Smooth muscle cell (in vitro differentiated cells): Measurements from ENCODE around the gene AP2B1. TPM values are rescaled to one million over a fixed set of nuclear protein-coding genes. Genes with fewer than 3 reads are reported as not detected.

Experiments used
- DNase-seq: peaks from one replicate; lab custom pipeline; 2025; ENCODE audit not compliant: unreplicated experiment; lab: John Stamatoyannopoulos, UW
- H2AFZ ChIP-seq: fragments of 200-600 bp; sonication (generic); 2 replicates; pipeline ENCODE4 v1.6.0; 2016; ENCODE audit warnings: antibody characterized with exemption, low read depth, mild to moderate bottlenecking
- H3F3A ChIP-seq: fragments of 200-600 bp; sonication (generic); 2 replicates; pipeline ENCODE4 v1.6.0; 2017; ENCODE audit warnings: antibody characterized with exemption, low read depth
- H3K27ac ChIP-seq: fragments of 200-600 bp; sonication (generic); 2 replicates; pipeline ENCODE4 v1.5.1; 2016; ENCODE audit warnings: low read depth, mild to moderate bottlenecking
- H3K27me3 ChIP-seq: fragments of 200-600 bp; sonication (generic); 2 replicates; pipeline ENCODE4 v1.6.1; 2016; ENCODE audit warnings: low read depth, mild to moderate bottlenecking
- H3K36me3 ChIP-seq: fragments of 200-600 bp; sonication (generic); 2 replicates; pipeline ENCODE4 v1.5.1; 2016; ENCODE audit warnings: low read depth
- H3K4me1 ChIP-seq: fragments of 200-600 bp; sonication (generic); 2 replicates; pipeline ENCODE4 v1.5.1; 2016; ENCODE audit warnings: low read depth
- H3K4me2 ChIP-seq: fragments of 200-600 bp; sonication (generic); 2 replicates; pipeline ENCODE4 v1.6.0; 2016; ENCODE audit warnings: mild to moderate bottlenecking
- H3K4me3 ChIP-seq: fragments of 200-600 bp; sonication (generic); 2 replicates; pipeline ENCODE4 v1.5.1; 2016; ENCODE audit warnings: mild to moderate bottlenecking
- H3K79me2 ChIP-seq: fragments of 200-600 bp; sonication (generic); 2 replicates; pipeline ENCODE4 v1.6.0; 2016; ENCODE audit warnings: low read depth, mild to moderate bottlenecking
- H3K9ac ChIP-seq: fragments of 200-600 bp; sonication (generic); 2 replicates; pipeline ENCODE4 v1.6.0; 2016; ENCODE audit warnings: low read depth
- H3K9me3 ChIP-seq: fragments of 200-600 bp; sonication (generic); replicated peaks from 2 replicates; pipeline ENCODE4 v1.5.1; 2016; ENCODE audit warnings: low read depth
- H4K20me1 ChIP-seq: fragments of 200-600 bp; sonication (generic); 2 replicates; pipeline ENCODE4 v1.6.0; 2016; ENCODE audit warnings: low read depth
- CTCF ChIP-seq: fragments of 200-600 bp; sonication (generic); IDR thresholded peaks from 2 replicates; pipeline ENCODE4 v1.5.1; 2017; ENCODE audit warnings: borderline replicate concordance, mild to moderate bottlenecking, antibody characterized with exemption; ENCODE audit not compliant: insufficient read depth, poor library complexity, severe bottlenecking
- WGBS: methylation state at CpG from one replicate; pipeline ENCODE4 v1.1.7; 2016; ENCODE audit warnings: low lambda C conversion rate; 5-methylcytosine and 5-hydroxymethylcytosine counted together
- polyA plus RNA-seq: library from polyadenylated mRNA; unstranded; fragments of >200 nt; fragmentation: Nextera tagmentation; extraction: Ambion mirVana; gene quantifications from 2 replicates; pipeline ENCODE4 v1.2.1, GENCODE V29; 2016
- total RNA-seq: library from RNA; depleted of rRNA; stranded (reverse); fragments of >200 nt; gene quantifications from 2 replicates; pipeline ENCODE4 v1.2.3, GENCODE V29; 2014

AP2B1 gene
- total and polyA plus RNA-seq, 2 experiments from 2014 or later, result 58.5 to 92.3 TPM

- no peak for DNase-seq
- Histone ChIP-seq H3K27ac (no peak overlapping the region), H3K9ac (no peak overlapping the region), H4K20me1 (peaks cover 30% of the 10 kb centered on the region), H3K36me3 (peaks cover 28% of the 10 kb centered on the region), H3K27me3 (no peaks in the 10 kb centered on the region), H3K9me3 (no peaks in the 10 kb centered on the region), H2AFZ (no peak overlapping the region), H3K4me2 (no peak overlapping the region), H3F3A (no peaks in the 10 kb centered on the region), H3K79me2 (peaks cover 3% of the 10 kb centered on the region), H3K4me3 (no peak overlapping the region), H3K4me1 (no peaks in the 10 kb centered on the region)
- TF ChIP-seq CTCF, result no peak
- 96% methylated on average over 1 of the region's 1 CpG for WGBS
These were observed 73.8 kb downstream of the AP2B1 start for GRCh38 chr17:35660902-35661301.

- peaks cover 24% of the 10 kb centered on the region for H4K20me1 ChIP-seq
- no peaks in the 10 kb centered on the region for H3F3A ChIP-seq
- WGBS, result 96% methylated on average over 5 of the region's 5 CpGs
- TF ChIP-seq CTCF, result no peak
- no peaks in the 10 kb centered on the region for H3K9me3 ChIP-seq
- no peak for DNase-seq
- H3K9ac ChIP-seq, result no peak overlapping the region
- H3K36me3 ChIP-seq, result peaks cover 7% of the 10 kb centered on the region
- H3K4me2 ChIP-seq, result no peak overlapping the region
- no peak overlapping the region for H3K27ac ChIP-seq
- H3K27me3 ChIP-seq, result no peaks in the 10 kb centered on the region
- H3K4me3 ChIP-seq, result no peak overlapping the region
- H3K4me1 ChIP-seq, result no peaks in the 10 kb centered on the region
- no peak overlapping the region for H2AFZ ChIP-seq
- no peaks in the 10 kb centered on the region for H3K79me2 ChIP-seq
These were observed 77.6 kb downstream of the AP2B1 start for GRCh38 chr17:35664685-35665084.

GRCh38 chr17:35665662-35666061 is 78.5 kb downstream of the AP2B1 start:
- Histone ChIP-seq H3K9ac (no peak overlapping the region), H3K4me2 (no peak overlapping the region), H3F3A (no peaks in the 10 kb centered on the region), H3K27ac (no peak overlapping the region), H3K79me2 (no peaks in the 10 kb centered on the region), H3K4me1 (no peaks in the 10 kb centered on the region), H3K4me3 (no peak overlapping the region), H3K36me3 (peaks cover 7% of the 10 kb centered on the region), H2AFZ (no peak overlapping the region), H3K9me3 (no peaks in the 10 kb centered on the region), H4K20me1 (peaks cover 22% of the 10 kb centered on the region), H3K27me3 (no peaks in the 10 kb centered on the region)
- no peak for TF ChIP-seq CTCF
- WGBS, result 98% methylated on average over 2 of the region's 2 CpGs
- no peak for DNase-seq

- H3K9ac ChIP-seq, result no peak overlapping the region
- WGBS, result 39% methylated on average over 2 of the region's 2 CpGs
- H3K27ac ChIP-seq, result no peak overlapping the region
These were observed 78.9 kb downstream of the AP2B1 start for GRCh38 chr17:35666070-35666469.

More at GRCh38 chr17:35666070-35666469, 78.9 kb downstream of the AP2B1 start:
- Histone ChIP-seq H3F3A (no peaks in the 10 kb centered on the region), H3K79me2 (no peaks in the 10 kb centered on the region), H4K20me1 (peaks cover 19% of the 10 kb centered on the region), H2AFZ (no peak overlapping the region), H3K4me3 (no peak overlapping the region), H3K36me3 (peaks cover 7% of the 10 kb centered on the region), H3K4me1 (no peaks in the 10 kb centered on the region), H3K27me3 (no peaks in the 10 kb centered on the region), H3K9me3 (no peaks in the 10 kb centered on the region), H3K4me2 (no peak overlapping the region)
- TF ChIP-seq CTCF, result no peak
- no peak for DNase-seq
